ENCODE results near the gene PARVG.

Gene PARVG

DNA sequence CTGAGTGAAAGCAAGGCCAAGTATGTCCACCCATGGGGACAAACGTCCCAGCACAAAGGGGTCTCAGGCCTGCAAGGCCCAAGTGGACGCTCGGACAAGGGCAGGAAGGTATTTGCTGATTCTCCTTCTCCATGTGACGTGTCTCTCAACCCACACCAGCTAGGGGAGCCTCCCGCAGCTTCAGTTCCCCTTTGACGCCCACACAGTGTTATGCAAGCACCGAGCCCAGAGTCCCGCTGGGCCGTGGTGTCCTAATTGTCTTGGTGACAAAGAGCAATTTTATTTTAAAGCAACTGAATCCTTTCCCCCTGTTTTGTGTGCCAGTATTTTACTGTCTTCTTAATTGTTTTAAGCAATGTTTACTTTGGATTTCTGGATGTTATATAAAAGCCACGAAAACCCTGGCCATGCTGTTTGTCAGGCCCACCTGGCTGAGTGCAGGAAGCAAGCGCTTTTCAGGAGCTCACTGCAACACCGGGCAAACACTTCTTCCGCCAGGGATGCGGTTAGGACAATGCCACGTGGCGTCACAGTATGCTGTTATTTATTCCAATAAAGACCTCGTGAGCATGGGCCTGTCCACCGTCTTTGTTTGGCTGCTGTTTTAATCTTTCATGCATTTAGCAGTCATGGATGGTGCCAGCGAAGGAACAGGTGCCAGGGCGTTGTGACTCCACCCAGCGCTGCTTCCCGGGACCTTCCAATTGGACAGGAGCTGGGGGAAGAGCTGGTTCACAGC, 8.2 kb upstream of the PARVG start:
- Histone ChIP-seq H3K9me2 (replicated peaks; ENCODE audit: insufficient read depth, low read length) (no peaks in the 10 kb centered on the region), H3K4me3 (ENCODE audit: insufficient read depth, low read length, poor library complexity, severe bottlenecking) (no peak overlapping the region), H3K9me3 (ENCODE audit: insufficient read depth, low read length) (no peaks in the 10 kb centered on the region), H2AFZ (ENCODE audit: low read depth, low read length, severe bottlenecking) (no peak overlapping the region), H3K27ac (ENCODE audit: low read depth, low read length) (no peak overlapping the region), H3F3A (ENCODE audit: insufficient read depth) (no peaks in the 10 kb centered on the region), H3K79me2 (ENCODE audit: insufficient read depth, low read length) (no peaks in the 10 kb centered on the region), H3K36me3 (ENCODE audit: low read length) (no peaks in the 10 kb centered on the region), H4K20me1 (ENCODE audit: low read depth, low read length) (no peaks in the 10 kb centered on the region), H3K9ac (ENCODE audit: low read length) (no peak overlapping the region), H3K4me2 (ENCODE audit: low read depth, low read length, poor library complexity, severe bottlenecking) (no peak overlapping the region), H3K27me3 (ENCODE audit: low read length) (no peaks in the 10 kb centered on the region)
- TF ChIP-seq EZH2phosphoT487 (conservative IDR thresholded peaks at IDR 0.05; ENCODE audit: low read length), result no peak
- TF ChIP-seq, protein P1, sequence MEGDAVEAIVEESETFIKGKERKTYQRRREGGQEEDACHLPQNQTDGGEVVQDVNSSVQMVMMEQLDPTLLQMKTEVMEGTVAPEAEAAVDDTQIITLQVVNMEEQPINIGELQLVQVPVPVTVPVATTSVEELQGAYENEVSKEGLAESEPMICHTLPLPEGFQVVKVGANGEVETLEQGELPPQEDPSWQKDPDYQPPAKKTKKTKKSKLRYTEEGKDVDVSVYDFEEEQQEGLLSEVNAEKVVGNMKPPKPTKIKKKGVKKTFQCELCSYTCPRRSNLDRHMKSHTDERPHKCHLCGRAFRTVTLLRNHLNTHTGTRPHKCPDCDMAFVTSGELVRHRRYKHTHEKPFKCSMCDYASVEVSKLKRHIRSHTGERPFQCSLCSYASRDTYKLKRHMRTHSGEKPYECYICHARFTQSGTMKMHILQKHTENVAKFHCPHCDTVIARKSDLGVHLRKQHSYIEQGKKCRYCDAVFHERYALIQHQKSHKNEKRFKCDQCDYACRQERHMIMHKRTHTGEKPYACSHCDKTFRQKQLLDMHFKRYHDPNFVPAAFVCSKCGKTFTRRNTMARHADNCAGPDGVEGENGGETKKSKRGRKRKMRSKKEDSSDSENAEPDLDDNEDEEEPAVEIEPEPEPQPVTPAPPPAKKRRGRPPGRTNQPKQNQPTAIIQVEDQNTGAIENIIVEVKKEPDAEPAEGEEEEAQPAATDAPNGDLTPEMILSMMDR (IDR thresholded peaks at IDR 0.05; ENCODE audit: insufficient read depth, low read length, poor library complexity, severe bottlenecking), result no peak

DNA sequence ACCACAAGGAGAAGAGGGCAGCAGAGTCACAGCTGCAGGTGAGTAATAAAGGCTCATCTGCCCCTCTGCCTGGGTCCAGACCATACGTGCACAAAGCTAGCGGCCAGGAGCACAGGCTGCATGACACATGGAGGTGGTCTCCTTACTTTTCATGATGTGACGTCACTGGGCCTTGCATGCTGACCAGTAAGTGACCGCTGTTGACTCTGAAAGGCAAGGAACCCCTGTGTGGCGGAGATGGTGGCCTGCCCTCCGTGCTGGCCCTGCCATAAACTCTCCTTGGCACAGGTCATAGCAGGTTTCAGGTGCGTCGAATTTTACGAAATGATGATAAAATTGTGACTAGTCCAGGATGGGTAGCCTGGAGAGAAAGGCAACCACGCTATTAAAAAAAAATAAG, 7.6 kb upstream of the PARVG start:
- no peaks in the 10 kb centered on the region for H3K9me3 ChIP-seq (ENCODE audit: insufficient read depth, low read length)
- H3K9me2 ChIP-seq (replicated peaks; ENCODE audit: insufficient read depth, low read length), result no peaks in the 10 kb centered on the region
- no peaks in the 10 kb centered on the region for H3K27me3 ChIP-seq (ENCODE audit: low read length)
- H3K4me3 ChIP-seq (ENCODE audit: insufficient read depth, low read length, poor library complexity, severe bottlenecking), result no peak overlapping the region
- H3K36me3 ChIP-seq (ENCODE audit: low read length), result no peaks in the 10 kb centered on the region
- TF ChIP-seq, protein P1 (IDR thresholded peaks at IDR 0.05; ENCODE audit: insufficient read depth, low read length, poor library complexity, severe bottlenecking), result no peak
- TF ChIP-seq EZH2phosphoT487 (conservative IDR thresholded peaks at IDR 0.05; ENCODE audit: low read length), result no peak
- H3F3A ChIP-seq (ENCODE audit: insufficient read depth), result no peaks in the 10 kb centered on the region
- no peak overlapping the region for H3K4me2 ChIP-seq (ENCODE audit: low read depth, low read length, poor library complexity, severe bottlenecking)
- H3K27ac ChIP-seq (ENCODE audit: low read depth, low read length), result no peak overlapping the region
- H3K9ac ChIP-seq (ENCODE audit: low read length), result no peak overlapping the region
- no peaks in the 10 kb centered on the region for H3K79me2 ChIP-seq (ENCODE audit: insufficient read depth, low read length)
- no peaks in the 10 kb centered on the region for H4K20me1 ChIP-seq (ENCODE audit: low read depth, low read length)
- no peak overlapping the region for H2AFZ ChIP-seq (ENCODE audit: low read depth, low read length, severe bottlenecking)

DNA sequence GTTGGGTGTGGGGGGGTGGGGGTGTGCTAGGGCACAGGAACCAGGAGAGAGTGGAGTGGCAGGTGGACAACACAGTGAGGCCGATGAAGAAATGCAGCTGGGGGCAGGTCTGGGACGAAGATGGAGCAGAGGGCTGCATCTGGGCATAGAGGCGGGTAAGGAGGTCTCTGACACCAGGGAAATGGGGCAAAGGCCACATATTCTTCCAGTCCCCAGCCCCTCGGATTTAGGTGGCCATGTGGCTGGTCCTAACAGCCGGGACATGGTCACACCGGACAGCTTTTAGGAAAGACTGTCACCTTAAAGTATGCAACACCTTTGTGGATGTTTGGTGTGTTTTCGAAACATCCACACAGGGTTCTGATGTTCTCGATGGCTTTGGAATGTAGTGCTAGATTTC, 5.0 kb upstream of the PARVG start:
- TF ChIP-seq, protein P1 (IDR thresholded peaks at IDR 0.05; ENCODE audit: insufficient read depth, low read length, poor library complexity, severe bottlenecking), result no peak
- TF ChIP-seq EZH2phosphoT487 (conservative IDR thresholded peaks at IDR 0.05; ENCODE audit: low read length), result no peak
- no peaks in the 10 kb centered on the region for H3K79me2 ChIP-seq (ENCODE audit: insufficient read depth, low read length)
- H3K4me2 ChIP-seq (ENCODE audit: low read depth, low read length, poor library complexity, severe bottlenecking), result no peak overlapping the region

More for the DNA sequence above, 5.0 kb upstream of the PARVG start:
- Histone ChIP-seq H3K9ac (ENCODE audit: low read length) (no peak overlapping the region), H3K27me3 (ENCODE audit: low read length) (no peaks in the 10 kb centered on the region), H4K20me1 (ENCODE audit: low read depth, low read length) (no peaks in the 10 kb centered on the region), H3K4me3 (ENCODE audit: insufficient read depth, low read length, poor library complexity, severe bottlenecking) (no peak overlapping the region), H3K9me2 (replicated peaks; ENCODE audit: insufficient read depth, low read length) (no peaks in the 10 kb centered on the region), H2AFZ (ENCODE audit: low read depth, low read length, severe bottlenecking) (no peak overlapping the region), H3K9me3 (ENCODE audit: insufficient read depth, low read length) (no peaks in the 10 kb centered on the region), H3F3A (ENCODE audit: insufficient read depth) (no peaks in the 10 kb centered on the region), H3K27ac (ENCODE audit: low read depth, low read length) (no peak overlapping the region), H3K36me3 (ENCODE audit: low read length) (no peaks in the 10 kb centered on the region)

All from SU-DHL-6 (cell line).